Right lobe of liver (tissue), 4 donors: ENCODE results near the gene FHIT.

Source experiments
- POLR2A ChIP-seq: fragments of 450-650 bp; IDR thresholded peaks from one replicate; pipeline ENCODE4 v1.6.1; 2017; ENCODE audit warnings: antibody characterized with exemption, mild to moderate bottlenecking
- TF ChIP-seq, protein P1 (sequence below), 4 donors: fragments of 200-600 bp in 3 of 4; fragments of 450-650 bp in 1 of 4; IDR thresholded peaks; one replicate each; pipeline versions ENCODE4 v1.5.1 to v1.8.0; 2016 to 2022; ENCODE audit warnings: antibody characterized with exemption in 4 of 4, mild to moderate bottlenecking in 2 of 4
- donor health status: DM: no; HTN: no; CAD: no.
- donor health status: DM: no; HTN: no; CAD: no.
- donor health status: DM: no; HTN: yes; CAD: no.

DNA sequence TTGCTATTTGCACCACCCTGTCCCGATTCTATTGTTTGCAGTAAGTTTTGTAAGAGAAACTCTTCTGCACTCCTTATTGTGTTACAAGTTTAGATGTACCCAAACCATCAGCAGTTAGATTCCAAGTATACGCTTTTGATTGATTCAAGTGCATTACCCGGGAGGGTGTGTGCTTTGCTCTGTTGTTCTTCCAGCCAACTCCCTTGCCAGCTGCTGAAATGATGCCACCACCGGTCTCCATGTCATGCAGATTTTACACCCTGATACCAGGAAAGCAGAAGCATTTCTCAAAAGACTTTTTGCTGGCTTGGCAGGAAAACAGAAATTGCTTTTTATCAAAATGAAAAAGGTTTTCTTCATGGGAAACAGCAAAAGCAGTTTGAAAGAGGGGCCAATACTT lies 1194.8 kb downstream of the FHIT start:
- TF ChIP-seq, protein P1, sequence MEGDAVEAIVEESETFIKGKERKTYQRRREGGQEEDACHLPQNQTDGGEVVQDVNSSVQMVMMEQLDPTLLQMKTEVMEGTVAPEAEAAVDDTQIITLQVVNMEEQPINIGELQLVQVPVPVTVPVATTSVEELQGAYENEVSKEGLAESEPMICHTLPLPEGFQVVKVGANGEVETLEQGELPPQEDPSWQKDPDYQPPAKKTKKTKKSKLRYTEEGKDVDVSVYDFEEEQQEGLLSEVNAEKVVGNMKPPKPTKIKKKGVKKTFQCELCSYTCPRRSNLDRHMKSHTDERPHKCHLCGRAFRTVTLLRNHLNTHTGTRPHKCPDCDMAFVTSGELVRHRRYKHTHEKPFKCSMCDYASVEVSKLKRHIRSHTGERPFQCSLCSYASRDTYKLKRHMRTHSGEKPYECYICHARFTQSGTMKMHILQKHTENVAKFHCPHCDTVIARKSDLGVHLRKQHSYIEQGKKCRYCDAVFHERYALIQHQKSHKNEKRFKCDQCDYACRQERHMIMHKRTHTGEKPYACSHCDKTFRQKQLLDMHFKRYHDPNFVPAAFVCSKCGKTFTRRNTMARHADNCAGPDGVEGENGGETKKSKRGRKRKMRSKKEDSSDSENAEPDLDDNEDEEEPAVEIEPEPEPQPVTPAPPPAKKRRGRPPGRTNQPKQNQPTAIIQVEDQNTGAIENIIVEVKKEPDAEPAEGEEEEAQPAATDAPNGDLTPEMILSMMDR (IDR thresholded peaks at IDR 0.05), result no peak
- TF ChIP-seq POLR2A, result no peak
